Neural progenitor cell (in vitro differentiated cells): ENCODE data around the gene PEAK3. TPM values are rescaled to one million over a fixed set of nuclear protein-coding genes. Genes with fewer than 3 reads are reported as not detected.

ENCODE experiments used
- DNase-seq: peaks from one replicate; pipeline ENCODE4 v3.0.0-alpha.2; 2016; ENCODE audit warnings: low spot score
- H2AFZ ChIP-seq: fragments of 200-600 bp; sonication (generic); replicated peaks from 2 replicates; pipeline ENCODE4 v1.6.1; 2016; ENCODE audit warnings: antibody characterized with exemption
- H3F3A ChIP-seq: fragments of 200-600 bp; sonication (generic); 2 replicates; pipeline ENCODE4 v1.6.1; 2016; ENCODE audit warnings: antibody characterized with exemption, low read depth
- H3K27ac ChIP-seq: fragments of 200-600 bp; sonication (generic); 2 replicates; pipeline ENCODE4 v1.5.1; 2016; ENCODE audit warnings: mild to moderate bottlenecking
- H3K27me3 ChIP-seq: fragments of 200-600 bp; sonication (generic); 2 replicates; pipeline ENCODE4 v1.6.1; 2016; ENCODE audit warnings: mild to moderate bottlenecking, moderate library complexity
- H3K36me3 ChIP-seq: fragments of 200-600 bp; sonication (generic); 2 replicates; pipeline ENCODE4 v1.5.1; 2016
- H3K4me1 ChIP-seq: fragments of 200-600 bp; sonication (generic); 2 replicates; pipeline ENCODE4 v1.6.1; 2016; ENCODE audit warnings: mixed run types
- H3K4me2 ChIP-seq: fragments of 200-600 bp; sonication (generic); 2 replicates; pipeline ENCODE4 v1.6.1; 2016
- H3K4me3 ChIP-seq: fragments of 200-600 bp; sonication (generic); 2 replicates; pipeline ENCODE4 v1.5.1; 2016
- H3K79me2 ChIP-seq: fragments of 200-600 bp; sonication (generic); 2 replicates; pipeline ENCODE4 v1.6.1; 2016; ENCODE audit warnings: low read depth
- H3K9ac ChIP-seq: fragments of 200-600 bp; sonication (generic); 2 replicates; pipeline ENCODE4 v1.6.1; 2016
- H3K9me3 ChIP-seq: fragments of 200-600 bp; sonication (generic); 2 replicates; pipeline ENCODE4 v1.5.1; 2016; ENCODE audit warnings: low read depth
- H4K20me1 ChIP-seq: fragments of 200-600 bp; sonication (generic); 2 replicates; pipeline ENCODE4 v1.6.1; 2016; ENCODE audit warnings: low read depth
- H3K27ac Mint-ChIP-seq: 3 replicates; pipeline ENCODE4 v1.8.0; 2021; ENCODE audit warnings: mixed read lengths
- H3K27me3 Mint-ChIP-seq: 2 replicates; pipeline ENCODE4 v1.8.0; 2022; ENCODE audit warnings: low read depth, mild to moderate bottlenecking, inconsistent platforms, moderate library complexity, mixed read lengths; ENCODE audit not compliant: insufficient read depth
- H3K36me3 Mint-ChIP-seq: 3 replicates; pipeline ENCODE4 v1.8.0; 2021; ENCODE audit warnings: mixed read lengths
- H3K4me1 Mint-ChIP-seq: 3 replicates; pipeline ENCODE4 v1.8.0; 2021; ENCODE audit warnings: mixed read lengths
- H3K4me3 Mint-ChIP-seq: 3 replicates; pipeline ENCODE4 v1.8.0; 2021; ENCODE audit warnings: mild to moderate bottlenecking, moderate library complexity, mixed read lengths
- H3K9me3 Mint-ChIP-seq: 3 replicates; pipeline ENCODE4 v1.8.0; 2020; ENCODE audit warnings: mixed read lengths
- EZH2 ChIP-seq: fragments of 200-600 bp; sonication (generic); IDR thresholded peaks from 2 replicates; pipeline ENCODE4 v1.6.1; 2017; ENCODE audit warnings: antibody characterized with exemption, mild to moderate bottlenecking, moderate library complexity
- EZH2phosphoT487 ChIP-seq: fragments of 200-600 bp; sonication (generic); IDR thresholded peaks from 2 replicates; pipeline ENCODE4 v1.6.1; 2017; ENCODE audit warnings: antibody characterized with exemption
- total RNA-seq: library from RNA; depleted of rRNA; stranded (reverse); fragments of >200 nt; gene quantifications from 2 replicates; pipeline ENCODE4 v1.2.3, GENCODE V29; 2015; ENCODE audit warnings: low replicate concordance
- TF ChIP-seq, protein P1 (sequence below): fragments of 200-600 bp; sonication (generic); IDR thresholded peaks from 2 replicates; pipeline ENCODE4 v1.5.1; 2017; ENCODE audit warnings: antibody characterized with exemption, mild to moderate bottlenecking

PEAK3 gene
- total RNA-seq, 1 donor from 2014 or later, result not detected

DNA sequence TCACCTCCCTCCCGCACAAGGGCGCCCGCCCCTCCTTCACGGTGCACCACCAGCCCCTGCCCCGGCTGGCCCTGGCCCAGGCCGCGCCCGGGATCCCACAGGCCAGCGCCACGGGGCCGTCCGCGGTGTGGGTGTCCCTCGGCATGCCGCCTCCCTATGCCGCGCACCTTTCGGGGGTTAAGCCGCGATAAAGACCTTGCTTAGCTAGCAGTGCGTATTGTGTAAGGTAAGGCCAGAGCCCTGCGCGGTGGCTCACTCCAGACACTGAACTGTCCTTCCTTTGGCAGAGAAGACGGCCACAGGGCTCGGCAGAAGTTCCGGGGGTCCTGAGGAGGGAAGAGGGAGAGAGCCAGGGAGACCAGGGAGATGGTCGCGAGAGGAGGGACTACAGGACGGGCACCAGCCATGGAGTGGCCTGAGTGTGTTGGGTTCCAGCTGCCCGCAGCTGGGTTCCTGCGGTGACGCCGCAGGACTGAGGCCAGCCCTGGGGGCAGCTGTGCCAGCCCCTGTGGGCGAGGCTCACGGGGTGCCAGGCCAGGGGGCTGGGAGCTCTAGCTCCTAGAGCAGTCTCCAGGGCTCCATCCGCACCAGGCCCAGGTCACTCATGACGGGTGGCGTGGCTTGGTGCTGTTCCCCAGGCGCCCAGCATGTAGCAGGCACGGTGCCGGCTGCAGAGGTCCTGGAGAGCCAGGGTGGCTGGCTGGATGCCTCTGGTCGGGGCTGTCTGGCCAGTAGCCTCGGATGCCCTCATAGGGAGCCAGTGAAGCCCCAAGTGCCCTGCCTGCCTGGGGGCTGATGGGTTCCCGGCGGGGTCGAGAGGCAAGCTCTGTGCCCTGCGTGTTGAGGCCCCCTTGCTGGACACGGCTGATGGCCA is 53.6 kb downstream of the PEAK3 start:
- Mint-ChIP-seq H3K9me3 (no peaks in the 10 kb centered on the region), H3K4me3 (no peak overlapping the region), H3K4me1 (no peaks in the 10 kb centered on the region), H3K36me3 (peaks cover 15% of the 10 kb centered on the region), H3K27ac (no peak overlapping the region), H3K27me3 (peaks cover 9% of the 10 kb centered on the region)
- Histone ChIP-seq H3K4me2 (no peak overlapping the region), H3K4me1 (no peaks in the 10 kb centered on the region), H3K36me3 (no peaks in the 10 kb centered on the region), H3K9ac (no peak overlapping the region), H3K27ac (no peak overlapping the region), H2AFZ (no peak overlapping the region), H3K9me3 (no peaks in the 10 kb centered on the region), H3K27me3 (no peaks in the 10 kb centered on the region), H3K4me3 (no peak overlapping the region), H4K20me1 (peaks cover 12% of the 10 kb centered on the region), H3F3A (peaks cover 12% of the 10 kb centered on the region), H3K79me2 (no peaks in the 10 kb centered on the region)
- TF ChIP-seq EZH2, result no peak
- TF ChIP-seq, protein P1, sequence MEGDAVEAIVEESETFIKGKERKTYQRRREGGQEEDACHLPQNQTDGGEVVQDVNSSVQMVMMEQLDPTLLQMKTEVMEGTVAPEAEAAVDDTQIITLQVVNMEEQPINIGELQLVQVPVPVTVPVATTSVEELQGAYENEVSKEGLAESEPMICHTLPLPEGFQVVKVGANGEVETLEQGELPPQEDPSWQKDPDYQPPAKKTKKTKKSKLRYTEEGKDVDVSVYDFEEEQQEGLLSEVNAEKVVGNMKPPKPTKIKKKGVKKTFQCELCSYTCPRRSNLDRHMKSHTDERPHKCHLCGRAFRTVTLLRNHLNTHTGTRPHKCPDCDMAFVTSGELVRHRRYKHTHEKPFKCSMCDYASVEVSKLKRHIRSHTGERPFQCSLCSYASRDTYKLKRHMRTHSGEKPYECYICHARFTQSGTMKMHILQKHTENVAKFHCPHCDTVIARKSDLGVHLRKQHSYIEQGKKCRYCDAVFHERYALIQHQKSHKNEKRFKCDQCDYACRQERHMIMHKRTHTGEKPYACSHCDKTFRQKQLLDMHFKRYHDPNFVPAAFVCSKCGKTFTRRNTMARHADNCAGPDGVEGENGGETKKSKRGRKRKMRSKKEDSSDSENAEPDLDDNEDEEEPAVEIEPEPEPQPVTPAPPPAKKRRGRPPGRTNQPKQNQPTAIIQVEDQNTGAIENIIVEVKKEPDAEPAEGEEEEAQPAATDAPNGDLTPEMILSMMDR, result no peak
- no peak for TF ChIP-seq EZH2phosphoT487
- DNase-seq, result no peak

DNA sequence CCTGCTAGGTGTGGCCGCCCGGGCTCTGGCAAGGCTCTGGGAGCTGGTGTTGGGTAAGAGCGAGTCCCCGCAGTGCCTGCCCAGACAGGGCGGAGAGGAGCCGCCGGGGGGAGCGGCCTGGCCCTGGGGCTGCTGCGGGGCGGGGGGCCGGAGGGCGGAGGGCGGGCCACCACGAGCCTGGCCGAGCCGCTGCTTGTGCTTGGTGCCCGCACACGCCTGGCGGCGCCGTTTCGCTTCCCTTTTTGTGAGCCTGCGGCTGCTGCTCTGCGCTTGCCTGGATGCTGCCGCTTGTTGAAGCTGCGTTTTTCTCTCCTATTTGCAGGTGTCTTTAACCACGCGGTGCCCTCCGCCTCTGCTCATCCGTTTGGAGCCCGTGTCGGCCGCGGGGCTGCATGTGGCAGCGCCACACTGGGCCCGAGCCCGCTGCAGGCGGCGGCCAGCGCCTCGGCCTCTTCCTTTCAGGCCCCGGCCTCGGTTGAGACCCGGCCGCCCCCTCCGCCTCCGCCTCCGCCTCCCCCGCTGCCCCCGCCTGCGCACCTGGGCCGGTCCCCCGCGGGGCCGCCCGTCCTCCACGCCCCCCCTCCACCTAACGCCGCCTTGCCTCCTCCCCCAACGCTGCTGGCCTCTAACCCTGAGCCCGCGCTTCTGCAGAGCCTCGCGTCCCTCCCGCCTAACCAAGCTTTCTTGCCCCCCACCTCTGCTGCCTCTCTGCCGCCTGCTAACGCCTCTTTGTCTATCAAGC is 54.4 kb downstream of the PEAK3 start:
- Histone ChIP-seq H3K79me2 (no peaks in the 10 kb centered on the region), H3F3A (peaks cover 11% of the 10 kb centered on the region), H3K27ac (no peak overlapping the region), H3K9me3 (no peaks in the 10 kb centered on the region), H3K4me2 (no peak overlapping the region), H3K36me3 (no peaks in the 10 kb centered on the region), H3K9ac (no peak overlapping the region), H3K4me3 (no peak overlapping the region), H3K4me1 (no peaks in the 10 kb centered on the region), H4K20me1 (peaks cover 5% of the 10 kb centered on the region), H2AFZ (no peak overlapping the region), H3K27me3 (no peaks in the 10 kb centered on the region)
- no peaks in the 10 kb centered on the region for H3K4me1 Mint-ChIP-seq
- no peak for DNase-seq
- H3K27ac Mint-ChIP-seq, result no peak overlapping the region
- no peaks in the 10 kb centered on the region for H3K9me3 Mint-ChIP-seq
- H3K27me3 Mint-ChIP-seq, result peaks cover 9% of the 10 kb centered on the region
- H3K36me3 Mint-ChIP-seq, result peaks cover 15% of the 10 kb centered on the region
- TF ChIP-seq EZH2phosphoT487 (no peak), EZH2 (no peak)
- TF ChIP-seq, protein P1, result no peak
- H3K4me3 Mint-ChIP-seq, result no peak overlapping the region

DNA sequence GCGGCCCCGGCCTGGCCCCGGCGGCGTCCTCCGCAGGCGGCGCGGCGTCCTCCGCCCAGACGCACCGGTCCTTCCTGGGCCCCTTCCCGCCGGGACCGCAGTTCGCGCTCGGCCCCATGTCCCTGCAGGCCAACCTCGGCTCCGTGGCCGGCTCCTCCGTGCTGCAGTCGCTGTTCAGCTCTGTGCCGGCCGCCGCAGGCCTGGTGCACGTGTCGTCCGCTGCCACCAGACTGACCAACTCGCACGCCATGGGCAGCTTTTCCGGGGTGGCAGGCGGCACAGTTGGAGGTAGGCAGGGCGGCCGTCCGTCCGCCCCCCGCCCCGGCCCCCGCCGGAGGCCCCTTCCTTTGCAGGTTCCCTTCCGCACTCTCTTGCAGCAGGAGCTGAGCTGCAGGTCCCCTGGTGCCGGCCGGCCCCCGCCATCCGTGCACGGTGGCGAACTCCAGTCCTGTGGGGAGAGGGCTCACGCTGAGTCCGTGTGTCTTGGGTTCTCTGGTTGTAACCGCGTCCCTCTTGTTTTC is 55.1 kb downstream of the PEAK3 start:
- no peak for DNase-seq
- no peak overlapping the region for H3K27ac ChIP-seq
- H3F3A ChIP-seq, result peaks cover 8% of the 10 kb centered on the region
- Mint-ChIP-seq H3K9me3 (no peaks in the 10 kb centered on the region), H3K4me1 (no peaks in the 10 kb centered on the region), H3K36me3 (peaks cover 15% of the 10 kb centered on the region), H3K27me3 (peaks cover 9% of the 10 kb centered on the region), H3K4me3 (no peak overlapping the region), H3K27ac (no peak overlapping the region)
- H3K27me3 ChIP-seq, result no peaks in the 10 kb centered on the region
- no peak overlapping the region for H2AFZ ChIP-seq
- no peaks in the 10 kb centered on the region for H3K36me3 ChIP-seq
- no peak overlapping the region for H3K9ac ChIP-seq
- no peaks in the 10 kb centered on the region for H3K9me3 ChIP-seq
- TF ChIP-seq EZH2phosphoT487, result no peak
- TF ChIP-seq, protein P1, result no peak
- no peak for TF ChIP-seq EZH2
- H3K79me2 ChIP-seq, result no peaks in the 10 kb centered on the region
- no peak overlapping the region for H3K4me2 ChIP-seq
- H3K4me1 ChIP-seq, result no peaks in the 10 kb centered on the region
- H3K4me3 ChIP-seq, result no peak overlapping the region
- H4K20me1 ChIP-seq, result peaks cover 5% of the 10 kb centered on the region
